ENCODE measurements around the gene ADSL. TPM values are rescaled to one million over a fixed set of nuclear protein-coding genes. Genes with fewer than 3 reads are reported as not detected.

Gene ADSL
- total RNA-seq, 1 experiment from 2014 or later, result 93.8 TPM

GRCh38 chr22:40324468-40325305 lies 21.6 kb upstream of the ADSL start:
- ATAC-seq (no peak), DNase-seq (no peak)
- TF ChIP-seq EZH2phosphoT487 (IDR thresholded peaks at IDR 0.05; ENCODE audit: borderline replicate concordance, low read length) (no peak), EZH2 (IDR thresholded peaks at IDR 0.05; ENCODE audit: low read length, unreplicated experiment) (no peak)
- TF ChIP-seq, protein P1, sequence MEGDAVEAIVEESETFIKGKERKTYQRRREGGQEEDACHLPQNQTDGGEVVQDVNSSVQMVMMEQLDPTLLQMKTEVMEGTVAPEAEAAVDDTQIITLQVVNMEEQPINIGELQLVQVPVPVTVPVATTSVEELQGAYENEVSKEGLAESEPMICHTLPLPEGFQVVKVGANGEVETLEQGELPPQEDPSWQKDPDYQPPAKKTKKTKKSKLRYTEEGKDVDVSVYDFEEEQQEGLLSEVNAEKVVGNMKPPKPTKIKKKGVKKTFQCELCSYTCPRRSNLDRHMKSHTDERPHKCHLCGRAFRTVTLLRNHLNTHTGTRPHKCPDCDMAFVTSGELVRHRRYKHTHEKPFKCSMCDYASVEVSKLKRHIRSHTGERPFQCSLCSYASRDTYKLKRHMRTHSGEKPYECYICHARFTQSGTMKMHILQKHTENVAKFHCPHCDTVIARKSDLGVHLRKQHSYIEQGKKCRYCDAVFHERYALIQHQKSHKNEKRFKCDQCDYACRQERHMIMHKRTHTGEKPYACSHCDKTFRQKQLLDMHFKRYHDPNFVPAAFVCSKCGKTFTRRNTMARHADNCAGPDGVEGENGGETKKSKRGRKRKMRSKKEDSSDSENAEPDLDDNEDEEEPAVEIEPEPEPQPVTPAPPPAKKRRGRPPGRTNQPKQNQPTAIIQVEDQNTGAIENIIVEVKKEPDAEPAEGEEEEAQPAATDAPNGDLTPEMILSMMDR (conservative IDR thresholded peaks at IDR 0.05; ENCODE audit: low read depth, low read length), result no peak
- no peaks in the 10 kb centered on the region for H3K79me2 ChIP-seq (ENCODE audit: low read length)
- BruUV-seq (replicated peaks), result no TSS peak
- H3K9me2 ChIP-seq (replicated peaks; ENCODE audit: low read length), result no peaks in the 10 kb centered on the region
- no peak overlapping the region for H3K4me2 ChIP-seq (ENCODE audit: low read length)
- no peaks in the 10 kb centered on the region for H3K27me3 ChIP-seq (ENCODE audit: low read length)
- H3K4me3 ChIP-seq (ENCODE audit: low read length), result no peak overlapping the region
- no peaks in the 10 kb centered on the region for H3F3A ChIP-seq (ENCODE audit: low read length, unreplicated experiment)
- peaks cover 5% of the 10 kb centered on the region for H3K36me3 ChIP-seq (ENCODE audit: low read depth, low read length)
- no peaks in the 10 kb centered on the region for H4K20me1 ChIP-seq (ENCODE audit: low read length)
- no peak overlapping the region for H3K27ac ChIP-seq (ENCODE audit: low read length)
- H2AFZ ChIP-seq (ENCODE audit: low read length), result no peak overlapping the region
- ChIA-PET POLR2A (ENCODE audit: unreplicated experiment) (no interaction called here), CTCF (no interaction called here)
- H3K4me1 ChIP-seq (ENCODE audit: insufficient read depth, low read length), result no peaks in the 10 kb centered on the region; the same call in 1 of the 2 replicates
- H3K9me3 ChIP-seq (ENCODE audit: low read length), result no peaks in the 10 kb centered on the region
- no peak overlapping the region for H3K9ac ChIP-seq (ENCODE audit: low read length)
- intact Hi-C loops (cut with micrococcal nuclease), result no loop called here

DNA sequence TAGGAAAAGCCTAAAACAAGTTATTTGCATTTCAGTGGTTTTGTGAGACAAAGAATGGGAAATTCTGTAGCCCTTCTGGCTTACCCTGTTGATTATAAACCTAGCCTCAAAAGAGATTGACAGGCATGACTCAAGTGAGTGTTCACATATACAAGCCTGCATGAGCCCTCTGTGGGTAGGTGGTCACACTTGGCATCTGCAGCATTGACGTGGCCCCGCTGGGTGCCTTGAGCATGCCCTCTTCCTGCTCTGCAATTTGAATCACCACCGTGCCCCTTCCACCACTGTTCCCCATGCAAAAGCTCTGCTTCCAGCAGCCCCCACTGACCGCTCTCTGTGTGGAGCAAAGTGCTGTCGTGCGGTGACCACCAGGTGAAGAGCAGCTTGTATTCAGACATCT lies 21.0 kb upstream of the ADSL start:
- Histone ChIP-seq H3K27ac (ENCODE audit: low read length) (no peak overlapping the region), H3K4me3 (ENCODE audit: low read length) (no peak overlapping the region), H3K9ac (ENCODE audit: low read length) (no peak overlapping the region), H3K9me2 (replicated peaks; ENCODE audit: low read length) (no peaks in the 10 kb centered on the region), H2AFZ (ENCODE audit: low read length) (no peak overlapping the region), H3K27me3 (ENCODE audit: low read length) (no peaks in the 10 kb centered on the region), H4K20me1 (ENCODE audit: low read length) (no peaks in the 10 kb centered on the region), H3F3A (ENCODE audit: low read length, unreplicated experiment) (no peaks in the 10 kb centered on the region), H3K9me3 (ENCODE audit: low read length) (no peaks in the 10 kb centered on the region), H3K4me1 (ENCODE audit: insufficient read depth, low read length) (no peaks in the 10 kb centered on the region; the same call in 1 of the 2 replicates), H3K36me3 (ENCODE audit: low read depth, low read length) (peaks cover 5% of the 10 kb centered on the region), H3K79me2 (ENCODE audit: low read length) (no peaks in the 10 kb centered on the region), H3K4me2 (ENCODE audit: low read length) (no peak overlapping the region)
- intact Hi-C loops (cut with micrococcal nuclease), result no loop called here
- no TSS peak for BruUV-seq (replicated peaks)
- ATAC-seq (no peak), DNase-seq (no peak)
- ChIA-PET CTCF (no interaction called here), POLR2A (ENCODE audit: unreplicated experiment) (no interaction called here)
- TF ChIP-seq EZH2phosphoT487 (IDR thresholded peaks at IDR 0.05; ENCODE audit: borderline replicate concordance, low read length) (no peak), EZH2 (IDR thresholded peaks at IDR 0.05; ENCODE audit: low read length, unreplicated experiment) (no peak)
- TF ChIP-seq, protein P1 (conservative IDR thresholded peaks at IDR 0.05; ENCODE audit: low read depth, low read length), result no peak
